ENCODE measurements around the gene FARSA. TPM values are rescaled to one million over a fixed set of nuclear protein-coding genes. Genes with fewer than 3 reads are reported as not detected.
"Not testable (repeated sequence)": the region's sequence is repeated elsewhere in the genome, so short reads cannot be mapped to it uniquely, and the experiment has no call there.

Gene FARSA
- total and polyA plus RNA-seq, 2 donors (not counting 3 experiments of a cell fraction or from before 2014, with no cell fraction given) = 51.8 to 77.4 TPM

GRCh38 chr19:12979974-12980373 lies 46.5 kb upstream of the FARSA start:
- intact Hi-C loops (cut with micrococcal nuclease) (loop anchor here (5.0 kb wide), 1 partner anchor 172 kb away; the partner anchor contains the start of genes IER2 and STX10), dilution Hi-C loops (cut with MboI; ENCODE audit: extremely low pct_ligation_motif_present, low sequenced_read_pairs) (no loop called here)
- H3K9me1 ChIP-seq (replicated peaks; ENCODE audit: control insufficient read depth, extremely low read depth, insufficient read depth, low read length) = no peaks in the 10 kb centered on the region
- no peaks in the 10 kb centered on the region for H3K27me3 ChIP-seq (ENCODE audit: control insufficient read depth in 2 of 2, insufficient read depth in 2 of 2, low read length in 2 of 2)
- no peaks in the 10 kb centered on the region for H3K79me2 ChIP-seq (ENCODE audit: control insufficient read depth, insufficient read depth, low read length)
- POLR2A ChIA-PET = no interaction called here
- FAIRE-seq (no peak), DNase-seq (ENCODE audit: low read depth, low spot score) (no peak)
- H4K20me1 ChIP-seq (replicated peaks; ENCODE audit: control insufficient read depth, extremely low read depth, insufficient read depth, low read length) = no peaks in the 10 kb centered on the region
- H2AFZ ChIP-seq (ENCODE audit: low read depth, low read length) = no peak overlapping the region
- CTCF ChIA-PET = interaction anchor here (1.0 to 13.4 kb wide), 9 partner anchors 15 to 298 kb away, joined by 3 to 543 read pairs (median 5); no protein-coding TSS in a partner anchor
- TF ChIP-seq JUN (IDR thresholded peaks at IDR 0.05; ENCODE audit: borderline replicate concordance, insufficient read depth, insufficient read length, low read depth) = no peak
- no peak for TF ChIP-seq POLR2A (IDR thresholded peaks at IDR 0.05; ENCODE audit: low read depth, low read length)
- no peak for TF ChIP-seq FOS (IDR thresholded peaks at IDR 0.05; ENCODE audit: borderline replicate concordance, insufficient read depth, low read length)
- no peak for TF ChIP-seq EZH2 (IDR thresholded peaks at IDR 0.05; ENCODE audit: borderline replicate concordance, low read depth, low read length, severe bottlenecking)
- no TSS peak for BruUV-seq (replicated peaks)
- no peak overlapping the region for H3K4me3 ChIP-seq (replicated peaks in 1 of 3; ENCODE audit: insufficient read depth in 1 of 3, low read depth in 1 of 3, low read length in 3 of 3)
- no peak overlapping the region for H3K4me2 ChIP-seq (ENCODE audit: insufficient read depth, low read length)
- H3K9ac ChIP-seq (replicated peaks; ENCODE audit: extremely low read depth, insufficient read depth, low read length) = no peak overlapping the region
- H3K36me3 ChIP-seq (ENCODE audit: control insufficient read depth in 2 of 2, extremely low read depth in 1 of 2, insufficient read depth in 2 of 2, low read length in 2 of 2) = no peaks in the 10 kb centered on the region
- peaks cover 2% of the 10 kb centered on the region for H3K4me1 ChIP-seq (ENCODE audit: control insufficient read depth, extremely low read depth, insufficient read depth, low read length)
- no peak overlapping the region for H3K27ac ChIP-seq (ENCODE audit: insufficient read depth, low read depth, low read length)
- no peaks in the 10 kb centered on the region for H3K9me3 ChIP-seq (replicated peaks; ENCODE audit: control insufficient read depth, insufficient read depth, low read length)

- intact Hi-C loops (cut with micrococcal nuclease) = loop anchor here (5.0 kb wide), 1 partner anchor 176 kb away; the partner anchor contains the start of genes IER2 and STX10
Measured at GRCh38 chr19:12976109-12976508, 42.6 kb upstream of the FARSA start.

More at GRCh38 chr19:12976109-12976508, 42.6 kb upstream of the FARSA start:
- H3K27ac ChIP-seq (ENCODE audit: insufficient read depth, low read depth, low read length); H3K9me3 ChIP-seq (replicated peaks; ENCODE audit: control insufficient read depth, insufficient read depth, low read length); H3K9ac ChIP-seq (replicated peaks; ENCODE audit: extremely low read depth, insufficient read depth, low read length); H3K27me3 ChIP-seq (ENCODE audit: control insufficient read depth in 2 of 2, insufficient read depth in 2 of 2, low read length in 2 of 2); DNase-seq (ENCODE audit: low read depth, low spot score); H3K36me3 ChIP-seq (ENCODE audit: control insufficient read depth in 2 of 2, extremely low read depth in 1 of 2, insufficient read depth in 2 of 2, low read length in 2 of 2); H3K4me1 ChIP-seq (ENCODE audit: control insufficient read depth, extremely low read depth, insufficient read depth, low read length); dilution Hi-C loops (cut with MboI; ENCODE audit: extremely low pct_ligation_motif_present, low sequenced_read_pairs); H3K4me3 ChIP-seq (replicated peaks in 1 of 3; ENCODE audit: insufficient read depth in 1 of 3, low read depth in 1 of 3, low read length in 3 of 3); H3K4me2 ChIP-seq (ENCODE audit: insufficient read depth, low read length); H2AFZ ChIP-seq (ENCODE audit: low read depth, low read length); H3K9me1 ChIP-seq (replicated peaks; ENCODE audit: control insufficient read depth, extremely low read depth, insufficient read depth, low read length); H4K20me1 ChIP-seq (replicated peaks; ENCODE audit: control insufficient read depth, extremely low read depth, insufficient read depth, low read length); H3K79me2 ChIP-seq (ENCODE audit: control insufficient read depth, insufficient read depth, low read length); FAIRE-seq; BruUV-seq (replicated peaks): not testable (repeated sequence)
- POLR2A ChIA-PET = interaction anchor here (0.8 kb wide), 1 partner anchor 118 kb away, joined by 5 read pairs; no protein-coding TSS in a partner anchor
- CTCF ChIA-PET = interaction anchor here (0.6 to 13.4 kb wide), 14 partner anchors 9 to 614 kb away, joined by 3 to 543 read pairs (median 23); no protein-coding TSS in a partner anchor

Measured in endothelial cell of umbilical vein (primary cell).